NCI-H2196 (cell line): ENCODE data around the gene YPEL2.
"Not testable (repeated sequence)": the region's sequence is repeated elsewhere in the genome, so short reads cannot be mapped to it uniquely, and the experiment has no call there.

Experiments
- DNase-seq: peaks from one replicate; lab custom pipeline; 2025; ENCODE audit not compliant: unreplicated experiment; lab: John Stamatoyannopoulos, UW

The YPEL2 gene

GRCh38 chr17:59375857-59376256, 44.4 kb downstream of the YPEL2 start:
- DNase-seq: no peak

GRCh38 chr17:59376506-59376905, 45.1 kb downstream of the YPEL2 start:
- no peak for DNase-seq

- peak; percentile 54 for DNase-seq
Measured at GRCh38 chr17:59377410-59377809, 46.0 kb downstream of the YPEL2 start.

GRCh38 chr17:59378675-59379074, 47.2 kb downstream of the YPEL2 start:
- DNase-seq: no peak

- no peak for DNase-seq
Measured at GRCh38 chr17:59380474-59380873, 49.0 kb downstream of the YPEL2 start.

- DNase-seq: peak; percentile 63
Measured at GRCh38 chr17:59381716-59382570, 50.5 kb downstream of the YPEL2 start.

GRCh38 chr17:59383893-59384292, 52.4 kb downstream of the YPEL2 start:
- DNase-seq: no peak

GRCh38 chr17:59387351-59388068, 56.1 kb downstream of the YPEL2 start:
- no peak for DNase-seq

- DNase-seq: no peak
Measured at GRCh38 chr17:59388069-59388556, 56.7 kb downstream of the YPEL2 start.

GRCh38 chr17:59389066-59389465, 57.6 kb downstream of the YPEL2 start:
- no peak for DNase-seq

- DNase-seq: no peak
Measured at GRCh38 chr17:59391021-59391420, 59.6 kb downstream of the YPEL2 start.

GRCh38 chr17:59392973-59393679, 61.7 kb downstream of the YPEL2 start:
- no peak for DNase-seq

- DNase-seq: not testable (repeated sequence)
Measured at GRCh38 chr17:59393742-59394410, 62.4 kb downstream of the YPEL2 start.

GRCh38 chr17:59396134-59396826, 64.8 kb downstream of the YPEL2 start:
- no peak for DNase-seq

- no peak for DNase-seq
Measured at GRCh38 chr17:59397316-59398073, 66.0 kb downstream of the YPEL2 start.

GRCh38 chr17:59399914-59400313, 68.5 kb downstream of the YPEL2 start:
- no peak for DNase-seq

GRCh38 chr17:59400858-59401257, 69.4 kb downstream of the YPEL2 start:
- DNase-seq: no peak

- no peak for DNase-seq
Measured at GRCh38 chr17:59401274-59401673, 69.8 kb downstream of the YPEL2 start.

- no peak for DNase-seq
Measured at GRCh38 chr17:59401725-59402124, 70.3 kb downstream of the YPEL2 start.

GRCh38 chr17:59402760-59403159, 71.3 kb downstream of the YPEL2 start:
- no peak for DNase-seq
